ENCODE data around the gene IDE.
"Not testable (repeated sequence)": the region's sequence is repeated elsewhere in the genome, so short reads cannot be mapped to it uniquely, and the experiment has no call there.

The IDE gene

GRCh38 chr10:92573798-92574547 is at the start of gene IDE:
Gene IDE (minus strand): TSS chr10:92574093. CDS start chr10:92574019, 74 bp downstream.
- DNase-seq: peak; percentile 91

GRCh38 chr10:92619368-92619767 is 45.5 kb upstream of the IDE start:
- no peak for DNase-seq

- DNase-seq: no peak
Measured at GRCh38 chr10:92615515-92615914, 41.6 kb upstream of the IDE start.

- DNase-seq: no peak
Measured at GRCh38 chr10:92604841-92605240, 30.9 kb upstream of the IDE start.

- DNase-seq: no peak
Measured at GRCh38 chr10:92598321-92598720, 24.4 kb upstream of the IDE start.

GRCh38 chr10:92595505-92595904 is 21.6 kb upstream of the IDE start:
- no peak for DNase-seq

GRCh38 chr10:92593619-92594588 is 20.0 kb upstream of the IDE start:
- DNase-seq: peak; percentile 21

- peak; percentile 98 for DNase-seq
Measured at GRCh38 chr10:92592761-92593618, 19.1 kb upstream of the IDE start, which contains the start of gene KIF11. Gene KIF11 (plus strand): TSS chr10:92593130. CDS start chr10:92593376, 246 bp downstream.

GRCh38 chr10:92591550-92592022 is 17.7 kb upstream of the IDE start:
- DNase-seq: peak; percentile 95

- peak; percentile 18 for DNase-seq
Measured at GRCh38 chr10:92590623-92591549, 17.0 kb upstream of the IDE start.

- DNase-seq: not testable (repeated sequence)
Measured at GRCh38 chr10:92582347-92582746, 8.5 kb upstream of the IDE start.

GRCh38 chr10:92575961-92576360 is 2.1 kb upstream of the IDE start:
- DNase-seq: peak; percentile 63

GRCh38 chr10:92574548-92575261 is 812 bp upstream of the IDE start:
- DNase-seq: peak; percentile 81

GRCh38 chr10:92573091-92573797 is 649 bp downstream of the IDE start:
- DNase-seq: peak; percentile 51

- no peak for DNase-seq
Measured at GRCh38 chr10:92572362-92573090, 1.4 kb downstream of the IDE start.

- DNase-seq: no peak
Measured at GRCh38 chr10:92571649-92572048, 2.2 kb downstream of the IDE start.

GRCh38 chr10:92569663-92570062 is 4.2 kb downstream of the IDE start:
- not testable (repeated sequence) for DNase-seq

GRCh38 chr10:92569071-92569470 is 4.8 kb downstream of the IDE start:
- DNase-seq: no peak

GRCh38 chr10:92567952-92568600 is 5.8 kb downstream of the IDE start:
- peak; percentile 32 for DNase-seq
